NCI-H526 (cell line): Measurements from ENCODE around the gene ATXN1.

ENCODE experiments used
- DNase-seq, 2 experiments: peaks; one replicate each; lab custom pipeline; 2025; lab: John Stamatoyannopoulos, UW

The ATXN1 gene

GRCh38 chr6:16533721-16534136 is 227.5 kb downstream of the ATXN1 start:
- DNase-seq = peak; percentile 27 to 47

GRCh38 chr6:16533210-16533609 is 228.1 kb downstream of the ATXN1 start:
- no peak for DNase-seq

GRCh38 chr6:16527691-16528090 is 233.6 kb downstream of the ATXN1 start:
- no peak for DNase-seq

GRCh38 chr6:16524380-16524707 is 236.9 kb downstream of the ATXN1 start:
- DNase-seq = no peak

GRCh38 chr6:16523606-16524379 is 237.5 kb downstream of the ATXN1 start:
- DNase-seq = no peak

- no peak for DNase-seq
Measured at GRCh38 chr6:16522937-16523336, 238.3 kb downstream of the ATXN1 start.

- no peak for DNase-seq
Measured at GRCh38 chr6:16521528-16521927, 239.7 kb downstream of the ATXN1 start.

- peak; percentile 82 to 91 for DNase-seq
Measured at GRCh38 chr6:16519265-16520242, 241.7 kb downstream of the ATXN1 start.

- no peak for DNase-seq
Measured at GRCh38 chr6:16518265-16518664, 243.0 kb downstream of the ATXN1 start.

GRCh38 chr6:16514249-16514648 is 247.0 kb downstream of the ATXN1 start:
- peak; percentile 28 to 48 for DNase-seq

GRCh38 chr6:16512544-16513290 is 248.5 kb downstream of the ATXN1 start:
- DNase-seq = no peak

- peak; percentile 73 to 83 for DNase-seq
Measured at GRCh38 chr6:16511723-16512489, 249.4 kb downstream of the ATXN1 start.

GRCh38 chr6:16511040-16511660 is 250.1 kb downstream of the ATXN1 start:
- peak; percentile 22 to 67 for DNase-seq

- no peak for DNase-seq
Measured at GRCh38 chr6:16510245-16510644, 251.0 kb downstream of the ATXN1 start.

GRCh38 chr6:16508959-16509358 is 252.3 kb downstream of the ATXN1 start:
- DNase-seq = no peak

- DNase-seq = peak; percentile 23 to 28
Measured at GRCh38 chr6:16505711-16506357, 255.4 kb downstream of the ATXN1 start.

GRCh38 chr6:16504609-16505008 is 256.7 kb downstream of the ATXN1 start:
- DNase-seq = peak; percentile 52 to 87

GRCh38 chr6:16503970-16504415 is 257.3 kb downstream of the ATXN1 start:
- DNase-seq = peak in 1 of 2 experiments; percentile 52

- no peak for DNase-seq
Measured at GRCh38 chr6:16503241-16503775, 258.0 kb downstream of the ATXN1 start.

GRCh38 chr6:16498957-16499356 is 262.3 kb downstream of the ATXN1 start:
- no peak for DNase-seq
